ENCODE data around the gene MGAT3.

GRCh38 chr22:39444247-39444800, 12.5 kb upstream of the MGAT3 start:
- TF ChIP-seq, protein P1, sequence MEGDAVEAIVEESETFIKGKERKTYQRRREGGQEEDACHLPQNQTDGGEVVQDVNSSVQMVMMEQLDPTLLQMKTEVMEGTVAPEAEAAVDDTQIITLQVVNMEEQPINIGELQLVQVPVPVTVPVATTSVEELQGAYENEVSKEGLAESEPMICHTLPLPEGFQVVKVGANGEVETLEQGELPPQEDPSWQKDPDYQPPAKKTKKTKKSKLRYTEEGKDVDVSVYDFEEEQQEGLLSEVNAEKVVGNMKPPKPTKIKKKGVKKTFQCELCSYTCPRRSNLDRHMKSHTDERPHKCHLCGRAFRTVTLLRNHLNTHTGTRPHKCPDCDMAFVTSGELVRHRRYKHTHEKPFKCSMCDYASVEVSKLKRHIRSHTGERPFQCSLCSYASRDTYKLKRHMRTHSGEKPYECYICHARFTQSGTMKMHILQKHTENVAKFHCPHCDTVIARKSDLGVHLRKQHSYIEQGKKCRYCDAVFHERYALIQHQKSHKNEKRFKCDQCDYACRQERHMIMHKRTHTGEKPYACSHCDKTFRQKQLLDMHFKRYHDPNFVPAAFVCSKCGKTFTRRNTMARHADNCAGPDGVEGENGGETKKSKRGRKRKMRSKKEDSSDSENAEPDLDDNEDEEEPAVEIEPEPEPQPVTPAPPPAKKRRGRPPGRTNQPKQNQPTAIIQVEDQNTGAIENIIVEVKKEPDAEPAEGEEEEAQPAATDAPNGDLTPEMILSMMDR (IDR thresholded peaks at IDR 0.05), result no peak
- no peak for TF ChIP-seq POLR2A (IDR thresholded peaks at IDR 0.05)

Measured in thyroid gland (tissue), 4 donors.